ENCODE data around the gene KCNH1.

KCNH1 gene

DNA sequence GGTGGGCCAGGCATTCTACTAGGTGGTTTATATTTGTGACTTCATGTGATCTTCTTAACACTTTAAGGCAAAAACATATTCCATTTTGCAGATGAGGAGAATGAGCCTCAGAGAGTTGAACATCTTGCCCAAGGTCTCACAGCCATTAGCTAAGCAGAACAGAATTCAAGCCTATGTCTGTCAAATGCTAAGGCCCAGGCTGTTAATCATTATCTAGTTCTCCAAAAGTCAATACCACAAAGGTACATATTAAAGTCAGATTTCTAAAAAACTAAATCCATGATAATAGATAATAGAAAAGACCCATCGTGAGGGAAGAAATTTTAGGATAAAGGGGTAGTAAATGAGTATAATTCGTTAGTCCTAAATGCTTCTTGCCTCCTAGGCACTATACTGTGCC lies 234.3 kb downstream of the KCNH1 start:
- TF ChIP-seq, protein P1, sequence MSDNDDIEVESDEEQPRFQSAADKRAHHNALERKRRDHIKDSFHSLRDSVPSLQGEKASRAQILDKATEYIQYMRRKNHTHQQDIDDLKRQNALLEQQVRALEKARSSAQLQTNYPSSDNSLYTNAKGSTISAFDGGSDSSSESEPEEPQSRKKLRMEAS (IDR thresholded peaks at IDR 0.05) = no peak
- TF ChIP-seq, protein P2, sequence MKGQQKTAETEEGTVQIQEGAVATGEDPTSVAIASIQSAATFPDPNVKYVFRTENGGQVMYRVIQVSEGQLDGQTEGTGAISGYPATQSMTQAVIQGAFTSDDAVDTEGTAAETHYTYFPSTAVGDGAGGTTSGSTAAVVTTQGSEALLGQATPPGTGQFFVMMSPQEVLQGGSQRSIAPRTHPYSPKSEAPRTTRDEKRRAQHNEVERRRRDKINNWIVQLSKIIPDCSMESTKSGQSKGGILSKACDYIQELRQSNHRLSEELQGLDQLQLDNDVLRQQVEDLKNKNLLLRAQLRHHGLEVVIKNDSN (IDR thresholded peaks at IDR 0.05) = no peak
- no peak for TF ChIP-seq CEBPB (IDR thresholded peaks at IDR 0.05)
- no peak for TF ChIP-seq NFIC (IDR thresholded peaks at IDR 0.05)
- no peak for TF ChIP-seq EP300 (IDR thresholded peaks at IDR 0.05; ENCODE audit: borderline replicate concordance)
- TF ChIP-seq YY1 (IDR thresholded peaks at IDR 0.05; ENCODE audit: low read depth) = no peak
- TF ChIP-seq TCF12 (IDR thresholded peaks at IDR 0.05; ENCODE audit: low read depth) = no peak
- no peak for TF ChIP-seq ZBTB7A (IDR thresholded peaks at IDR 0.05; ENCODE audit: low read depth)
- TF ChIP-seq FOXM1 (IDR thresholded peaks at IDR 0.05; ENCODE audit: borderline replicate concordance, low read depth) = no peak
- TF ChIP-seq, protein P3, sequence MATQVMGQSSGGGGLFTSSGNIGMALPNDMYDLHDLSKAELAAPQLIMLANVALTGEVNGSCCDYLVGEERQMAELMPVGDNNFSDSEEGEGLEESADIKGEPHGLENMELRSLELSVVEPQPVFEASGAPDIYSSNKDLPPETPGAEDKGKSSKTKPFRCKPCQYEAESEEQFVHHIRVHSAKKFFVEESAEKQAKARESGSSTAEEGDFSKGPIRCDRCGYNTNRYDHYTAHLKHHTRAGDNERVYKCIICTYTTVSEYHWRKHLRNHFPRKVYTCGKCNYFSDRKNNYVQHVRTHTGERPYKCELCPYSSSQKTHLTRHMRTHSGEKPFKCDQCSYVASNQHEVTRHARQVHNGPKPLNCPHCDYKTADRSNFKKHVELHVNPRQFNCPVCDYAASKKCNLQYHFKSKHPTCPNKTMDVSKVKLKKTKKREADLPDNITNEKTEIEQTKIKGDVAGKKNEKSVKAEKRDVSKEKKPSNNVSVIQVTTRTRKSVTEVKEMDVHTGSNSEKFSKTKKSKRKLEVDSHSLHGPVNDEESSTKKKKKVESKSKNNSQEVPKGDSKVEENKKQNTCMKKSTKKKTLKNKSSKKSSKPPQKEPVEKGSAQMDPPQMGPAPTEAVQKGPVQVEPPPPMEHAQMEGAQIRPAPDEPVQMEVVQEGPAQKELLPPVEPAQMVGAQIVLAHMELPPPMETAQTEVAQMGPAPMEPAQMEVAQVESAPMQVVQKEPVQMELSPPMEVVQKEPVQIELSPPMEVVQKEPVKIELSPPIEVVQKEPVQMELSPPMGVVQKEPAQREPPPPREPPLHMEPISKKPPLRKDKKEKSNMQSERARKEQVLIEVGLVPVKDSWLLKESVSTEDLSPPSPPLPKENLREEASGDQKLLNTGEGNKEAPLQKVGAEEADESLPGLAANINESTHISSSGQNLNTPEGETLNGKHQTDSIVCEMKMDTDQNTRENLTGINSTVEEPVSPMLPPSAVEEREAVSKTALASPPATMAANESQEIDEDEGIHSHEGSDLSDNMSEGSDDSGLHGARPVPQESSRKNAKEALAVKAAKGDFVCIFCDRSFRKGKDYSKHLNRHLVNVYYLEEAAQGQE (IDR thresholded peaks at IDR 0.05; ENCODE audit: low read depth) = no peak
- no peak for TF ChIP-seq TAF1 (IDR thresholded peaks at IDR 0.05; ENCODE audit: low read depth)
- no peak for TF ChIP-seq TEAD4 (IDR thresholded peaks at IDR 0.05)
- TF ChIP-seq CREB1 (IDR thresholded peaks at IDR 0.05; ENCODE audit: low read depth) = no peak
- TF ChIP-seq RAD21 (IDR thresholded peaks at IDR 0.05; ENCODE audit: low read depth) = no peak

DNA sequence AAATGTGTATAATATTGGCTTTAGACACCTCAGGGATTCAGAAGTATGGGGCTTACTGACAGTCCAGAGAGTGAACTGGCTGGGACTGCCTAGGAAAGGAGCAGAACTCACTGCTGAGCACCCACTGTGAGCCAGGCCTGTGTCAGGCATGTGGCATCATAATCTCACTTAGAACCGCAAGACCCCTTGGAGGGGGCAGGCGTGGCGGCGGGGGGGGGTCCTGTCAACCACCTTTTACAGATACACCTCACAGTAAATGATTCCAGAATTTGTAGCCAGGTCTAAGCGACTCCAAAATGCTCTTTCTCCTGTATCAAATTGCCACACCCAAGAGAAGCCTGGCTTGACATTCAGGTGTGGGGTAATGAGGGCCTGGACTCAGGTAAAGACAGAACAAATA lies 235.5 kb downstream of the KCNH1 start:
- TF ChIP-seq, protein P3 (IDR thresholded peaks at IDR 0.05; ENCODE audit: low read depth) = no peak
- TF ChIP-seq RAD21 (IDR thresholded peaks at IDR 0.05; ENCODE audit: low read depth) = no peak
- no peak for TF ChIP-seq YY1 (IDR thresholded peaks at IDR 0.05; ENCODE audit: low read depth)
- TF ChIP-seq EP300 (IDR thresholded peaks at IDR 0.05; ENCODE audit: borderline replicate concordance) = no peak
- no peak for TF ChIP-seq TEAD4 (IDR thresholded peaks at IDR 0.05)
- no peak for TF ChIP-seq EGR1 (IDR thresholded peaks at IDR 0.05)
- TF ChIP-seq, protein P1 (IDR thresholded peaks at IDR 0.05) = no peak
- no peak for TF ChIP-seq ZBTB7A (IDR thresholded peaks at IDR 0.05; ENCODE audit: low read depth)
- no peak for TF ChIP-seq CREB1 (IDR thresholded peaks at IDR 0.05; ENCODE audit: low read depth)
- TF ChIP-seq CEBPB (IDR thresholded peaks at IDR 0.05) = no peak
- no peak for TF ChIP-seq TCF12 (IDR thresholded peaks at IDR 0.05; ENCODE audit: low read depth)

DNA sequence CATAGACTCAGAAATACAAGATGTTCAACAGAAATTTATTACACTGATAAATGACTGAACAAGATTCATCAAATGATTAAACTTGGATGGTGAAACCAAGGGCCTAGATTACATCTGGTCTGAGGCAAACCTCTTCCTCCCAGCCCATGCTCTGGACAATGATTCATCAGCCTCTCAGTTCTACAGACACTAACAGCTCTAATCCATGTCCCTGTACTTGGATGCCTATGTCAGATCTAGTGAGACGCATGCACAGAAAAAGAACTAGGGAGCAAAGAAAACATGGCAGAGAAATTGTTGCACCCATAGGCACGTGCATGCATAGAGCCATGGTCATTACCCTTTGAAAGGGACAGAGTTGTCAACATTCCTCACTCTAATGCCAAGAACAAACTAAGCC lies 250.1 kb downstream of the KCNH1 start:
- TF ChIP-seq RAD21 (IDR thresholded peaks at IDR 0.05; ENCODE audit: low read depth) (no peak), YY1 (IDR thresholded peaks at IDR 0.05; ENCODE audit: low read depth) (no peak), CREB1 (IDR thresholded peaks at IDR 0.05; ENCODE audit: low read depth) (no peak), TEAD4 (IDR thresholded peaks at IDR 0.05) (no peak), FOXM1 (IDR thresholded peaks at IDR 0.05; ENCODE audit: borderline replicate concordance, low read depth) (no peak), TAF1 (IDR thresholded peaks at IDR 0.05; ENCODE audit: low read depth) (no peak), EGR1 (IDR thresholded peaks at IDR 0.05) (no peak), NFIC (IDR thresholded peaks at IDR 0.05) (no peak), CEBPB (IDR thresholded peaks at IDR 0.05) (no peak)
- TF ChIP-seq, protein P1 (IDR thresholded peaks at IDR 0.05) = no peak
- TF ChIP-seq, protein P2 (IDR thresholded peaks at IDR 0.05) = no peak
- TF ChIP-seq, protein P3 (IDR thresholded peaks at IDR 0.05; ENCODE audit: low read depth) = no peak

DNA sequence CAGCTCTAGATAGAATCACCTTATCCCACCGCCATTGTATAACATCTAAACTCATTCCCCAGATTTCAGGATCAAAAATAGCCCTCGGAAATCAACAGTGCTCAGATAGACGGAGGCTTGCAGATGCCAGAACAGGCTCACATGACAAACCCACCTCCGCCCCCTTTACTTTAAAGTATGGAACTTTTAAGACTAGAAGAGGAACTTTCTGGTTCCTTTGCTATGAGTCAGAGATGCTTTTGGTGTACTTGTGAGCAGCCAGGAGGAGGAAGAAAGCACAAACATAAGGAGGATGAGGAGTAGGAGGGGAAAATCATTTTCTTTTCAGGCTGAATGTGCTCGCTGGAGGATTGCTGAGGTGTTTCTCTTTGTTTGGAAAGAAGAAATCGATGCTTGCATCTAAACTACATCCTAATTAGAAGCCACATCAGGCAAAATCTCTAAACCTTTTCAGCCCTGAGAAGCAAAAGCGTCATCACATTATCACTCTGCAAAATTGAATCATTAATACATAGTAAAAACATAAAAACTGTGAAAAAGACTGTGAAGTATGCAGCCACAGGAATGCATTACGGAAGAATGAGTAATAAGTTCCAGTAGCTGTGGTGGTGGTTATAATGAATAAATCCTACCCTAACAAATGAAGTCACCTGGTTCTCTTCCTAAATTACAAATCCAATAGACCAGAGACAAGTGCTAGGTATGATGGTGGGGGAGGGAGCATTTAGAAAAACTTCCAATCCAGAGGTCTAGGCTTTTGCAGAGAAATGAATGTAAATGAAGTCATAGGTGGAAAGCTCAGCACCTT lies 251.3 kb downstream of the KCNH1 start:
- no peak for TF ChIP-seq ZBTB7A (IDR thresholded peaks at IDR 0.05; ENCODE audit: low read depth)
- TF ChIP-seq TEAD4 (IDR thresholded peaks at IDR 0.05) = no peak
- no peak for TF ChIP-seq FOXM1 (IDR thresholded peaks at IDR 0.05; ENCODE audit: borderline replicate concordance, low read depth)
- TF ChIP-seq YY1 (IDR thresholded peaks at IDR 0.05; ENCODE audit: low read depth) = no peak
- TF ChIP-seq EP300 (IDR thresholded peaks at IDR 0.05; ENCODE audit: borderline replicate concordance) = no peak
- TF ChIP-seq, protein P1 (IDR thresholded peaks at IDR 0.05) = no peak
- no peak for TF ChIP-seq CREB1 (IDR thresholded peaks at IDR 0.05; ENCODE audit: low read depth)
- no peak for TF ChIP-seq TAF1 (IDR thresholded peaks at IDR 0.05; ENCODE audit: low read depth)
- TF ChIP-seq EGR1 (IDR thresholded peaks at IDR 0.05) = no peak
- TF ChIP-seq, protein P3 (IDR thresholded peaks at IDR 0.05; ENCODE audit: low read depth) = no peak
- no peak for TF ChIP-seq NFIC (IDR thresholded peaks at IDR 0.05)
